K562 (cell line): ENCODE measurements around the gene NEURL1B. TPM values are rescaled to one million over a fixed set of nuclear protein-coding genes. Genes with fewer than 3 reads are reported as not detected.

Experiments
- ATAC-seq: fragments of 200-7000 bp; cut with Tn5 transposase; 3 replicates; pipeline ENCODE4 v1.9.1; 2020; ENCODE audit warnings: moderate library complexity
- BruUV-seq: library from RNA; stranded (reverse); fragments of 400-500 nt; replicated peaks from 2 replicates; lab custom pipeline; 2021; lab: Mats Ljungman, UMichigan
- CTCF ChIA-PET: fragments of 300-600 bp; formaldehyde crosslinking; extraction: SDS; loops from one replicate; lab custom pipeline; 2021; ENCODE audit warnings: low intra/inter-chr PET ratio; lab: Yijun Ruan, JAX
- POLR2A ChIA-PET: fragments of 300-600, 350-650 bp; sonication (Branson Sonifier 250); formaldehyde crosslinking; extraction: SDS; loops from one replicate; lab custom pipeline; 2021; ENCODE audit warnings: antibody characterized with exemption, inconsistent platforms; lab: Yijun Ruan, JAX
- DNase-seq, 4 experiments: peaks; one replicate each; pipeline versions ENCODE4 v3.0.0 to v3.0.0-alpha.2; 2011 to 2018; ENCODE audit warnings: low spot score in 3 of 4, mixed read lengths in 3 of 4; ENCODE audit errors: extremely low read depth in 1 of 4
- FAIRE-seq: peaks from 2 replicates; lab custom pipeline; 2011; peaks lifted over from hg19 to GRCh38; lab: Jason Lieb, UNC
- H2AFZ ChIP-seq: 2 replicates; pipeline ENCODE4 v1.6.0; 2011; ENCODE audit warnings: low read depth, low read length, control low read depth, inconsistent platforms
- H3K27ac ChIP-seq: fragments of 200-600 bp; 3 replicates; pipeline ENCODE4 v1.8.0; 2011; ENCODE audit warnings: low read depth, mild to moderate bottlenecking, control low read depth, inconsistent platforms, low read length, moderate library complexity, mixed read lengths; ENCODE audit errors: extremely low read depth
- H3K27me3 ChIP-seq, 2 experiments: fragments of 300-600 bp in 1 of 2; 2 replicates in 1 of 2; 3 replicates in 1 of 2; pipeline versions ENCODE4 v1.6.0 to v1.8.0; 2011; ENCODE audit warnings: inconsistent platforms in 2 of 2, low read length in 2 of 2, mild to moderate bottlenecking in 1 of 2, mixed read lengths in 1 of 2, moderate library complexity in 1 of 2; ENCODE audit not compliant: control insufficient read depth in 2 of 2, insufficient read depth in 2 of 2
- H3K36me3 ChIP-seq: fragments of 300-600 bp; 3 replicates; pipeline ENCODE4 v1.8.0; 2011; ENCODE audit warnings: mild to moderate bottlenecking, low read length, inconsistent platforms; ENCODE audit not compliant: control insufficient read depth, insufficient read depth
- H3K4me1 ChIP-seq, 2 experiments: fragments of 200-600 bp in 1 of 2; replicated peaks in 1 of 2; 2 replicates in 1 of 2; 3 replicates in 1 of 2; pipeline versions ENCODE4 v1.5.1 to v1.8.0; 2011; ENCODE audit warnings: inconsistent platforms in 2 of 2, low read length in 2 of 2, mild to moderate bottlenecking in 1 of 2, mixed read lengths in 1 of 2, moderate library complexity in 1 of 2; ENCODE audit not compliant: control insufficient read depth in 2 of 2, insufficient read depth in 2 of 2
- H3K4me2 ChIP-seq: 2 replicates; pipeline ENCODE4 v1.6.1; 2011; ENCODE audit warnings: low read length, control low read depth, inconsistent platforms, mixed read lengths; ENCODE audit not compliant: insufficient read depth
- H3K4me3 ChIP-seq: fragments of 200-600 bp; sonication (generic), shearing (Covaris generic); 2 replicates; pipeline ENCODE4 v1.5.1; 2016; ENCODE audit warnings: control low read depth, inconsistent platforms
- H3K79me2 ChIP-seq: fragments of 200-600 bp; 3 replicates; pipeline ENCODE4 v1.8.0; 2011; ENCODE audit warnings: low read length, inconsistent platforms; ENCODE audit not compliant: control insufficient read depth, insufficient read depth
- H3K9ac ChIP-seq, 2 experiments: 2 replicates each; pipeline versions ENCODE4 v1.6.0 to v1.6.1; 2011; ENCODE audit warnings: low read depth in 2 of 2, low read length in 2 of 2, control low read depth in 1 of 2, inconsistent platforms in 1 of 2, mild to moderate bottlenecking in 1 of 2, mixed read lengths in 1 of 2; ENCODE audit not compliant: insufficient read depth in 1 of 2
- H3K9me1 ChIP-seq: one replicate; pipeline ENCODE4 v1.6.0; 2011; ENCODE audit warnings: inconsistent platforms, mild to moderate bottlenecking, low read length, moderate library complexity; ENCODE audit not compliant: control insufficient read depth, insufficient read depth
- H3K9me3 ChIP-seq: replicated peaks from 2 replicates; pipeline ENCODE4 v1.5.1; 2011; ENCODE audit warnings: low read depth, low read length, inconsistent platforms; ENCODE audit not compliant: control insufficient read depth, insufficient read depth
- H4K20me1 ChIP-seq: replicated peaks from 2 replicates; pipeline ENCODE4 v1.6.1; 2011; ENCODE audit warnings: low read length, inconsistent platforms, mixed read lengths; ENCODE audit not compliant: control insufficient read depth, insufficient read depth
- BCOR ChIP-seq: fragments of 450-650 bp; IDR thresholded peaks from 2 replicates; pipeline ENCODE4 v1.6.1; 2016
- C11orf30 ChIP-seq: fragments of 450-650 bp; IDR thresholded peaks from 2 replicates; pipeline ENCODE4 v1.6.1; 2016; ENCODE audit warnings: low read depth, mild to moderate bottlenecking
- MAFG ChIP-seq: fragments of 450-650 bp; conservative IDR thresholded peaks from 2 replicates; pipeline ENCODE4 v1.6.1; 2016; ENCODE audit warnings: missing genetic modification characterization, missing compliant biosample characterization
- RBM25 ChIP-seq: fragments of 200-400 bp; formaldehyde crosslinking; IDR thresholded peaks from 2 replicates; pipeline ENCODE4 v1.6.1; 2018; ENCODE audit warnings: low read length, low read depth, moderate library complexity; ENCODE audit not compliant: severe bottlenecking
- U2AF1 ChIP-seq: fragments of 200-400 bp; formaldehyde crosslinking; optimal IDR thresholded peaks from 2 replicates; pipeline ENCODE3; 2017; ENCODE audit warnings: mild to moderate bottlenecking, low read depth, low read length, moderate library complexity
- WHSC1 ChIP-seq: IDR thresholded peaks from one replicate; pipeline ENCODE4 v1.6.1; 2012; ENCODE audit warnings: low read length, control low read depth, inconsistent platforms
- ZKSCAN1 ChIP-seq: fragments of 150-350 bp; IDR thresholded peaks from 2 replicates; pipeline ENCODE4 v1.6.1; 2016; ENCODE audit warnings: low read depth, low read length
- ZNF316 ChIP-seq: fragments of 450-650 bp; IDR thresholded peaks from 2 replicates; pipeline ENCODE4 v1.6.1; 2016
- ZNF609 ChIP-seq: sonication (generic); formaldehyde crosslinking; IDR thresholded peaks from 2 replicates; pipeline ENCODE4 v1.8.1; 2023; ENCODE audit warnings: missing genetic modification reagents, mild to moderate bottlenecking, borderline replicate concordance
- ZNF717 ChIP-seq: fragments of 250-450 bp; sonication (Bioruptor Pico); IDR thresholded peaks from 2 replicates; pipeline ENCODE4 v1.5.0; 2021
- WGBS: fragments of 100-300 bp; shearing (Covaris generic); methylation state at CpG from one replicate; pipeline ENCODE4 v1.1.6; 2016; ENCODE audit warnings: low coverage, mixed read lengths; ENCODE audit not compliant: insufficient coverage; ENCODE audit errors: missing lambda C conversion rate; 5-methylcytosine and 5-hydroxymethylcytosine counted together
- in situ Hi-C: fragments of 300-500 bp; cut with MboI; formaldehyde crosslinking; loops from 4 replicates; pipeline ENCODE4 v1.15.0; 2018; ENCODE audit warnings: inconsistent platforms, mixed read lengths
- intact Hi-C: fragments of 100-400 bp; cut with micrococcal nuclease; formaldehyde crosslinking; loops from 2 replicates; pipeline ENCODE4 v1.14.2; 2022
- polyA plus RNA-seq, 8 experiments: library from polyadenylated mRNA; depleted of rRNA in 4 of 8; stranded (reverse) in 5 of 8; unstranded in 3 of 8; fragments of >200 nt; fragmentation: Nextera tagmentation in 2 of 8; fragmentation: Illumina TruSeq in 1 of 8; extraction: Ambion mirVana in 2 of 8; extraction: Trizol in 1 of 8; gene quantifications; 2 replicates each; pipeline versions ENCODE4 v1.2.1 to v1.2.3, GENCODE V29; 2011 to 2014; ENCODE audit warnings: inconsistent platforms in 1 of 8, missing spikeins in 1 of 8
- total RNA-seq, 7 experiments: library from RNA; depleted of rRNA in 6 of 7; stranded (reverse); fragments of >200 nt in 6 of 7; fragmentation: Illumina TruSeq in 2 of 7; extraction: Trizol in 2 of 7; gene quantifications; 2 replicates each; pipeline versions ENCODE4 v1.2.1 to v1.2.3, GENCODE V29; 2011 to 2021; ENCODE audit warnings: low replicate concordance in 1 of 7

Gene NEURL1B
- total and polyA plus RNA-seq, 9 of the 15 experiments (the other 6 are each of a cell fraction or from before 2014, with no cell fraction given), result 0.04 TPM; not detected in 8

- FAIRE-seq, result no peak
- no TSS peak for BruUV-seq
- peaks cover 8% of the 10 kb centered on the region; the same call in 1 of the 2 replicates for H4K20me1 ChIP-seq
Measured at GRCh38 chr5:172594867-172595466, 46.1 kb upstream of the NEURL1B start.

DNA sequence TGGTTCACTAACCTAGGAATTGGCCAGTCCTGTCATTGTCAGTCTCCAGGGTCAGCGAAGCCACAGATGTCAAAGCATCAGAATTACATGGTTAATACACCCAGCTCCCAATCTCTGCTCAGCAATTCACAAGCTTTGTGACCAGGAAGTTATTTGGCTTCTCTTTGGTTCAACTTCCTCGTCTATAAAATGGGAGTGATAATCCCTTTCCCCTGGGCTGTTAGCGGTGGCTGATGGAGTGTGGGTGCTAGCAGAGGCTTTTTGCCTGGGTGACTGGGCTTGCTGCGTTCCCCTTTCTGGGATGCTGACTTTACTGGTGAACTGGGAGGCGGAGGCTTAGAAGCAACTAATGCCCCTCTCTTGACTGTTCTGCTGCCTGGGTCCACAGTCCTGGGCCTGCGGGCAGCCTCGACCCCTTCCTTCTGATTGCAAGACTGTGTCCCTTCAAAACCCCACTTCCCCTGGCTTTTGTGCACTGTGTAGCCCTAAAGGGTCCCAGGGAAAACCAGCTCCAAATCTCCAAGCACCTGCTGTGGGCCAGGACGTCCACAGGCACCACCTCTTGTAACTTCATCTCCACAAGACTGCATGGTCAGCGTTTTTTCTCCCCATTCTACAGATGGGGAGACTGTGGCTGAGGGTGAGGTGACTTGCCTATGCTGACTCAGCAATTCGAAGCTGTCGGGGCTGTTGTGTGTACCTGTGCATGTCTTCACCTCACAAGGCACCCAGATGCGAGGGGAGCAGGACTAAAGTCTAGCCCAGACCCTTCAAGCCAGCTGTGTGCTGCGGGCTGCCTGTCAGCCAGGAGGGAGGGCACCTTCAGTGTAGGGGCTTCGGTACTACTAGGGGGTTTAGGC is 45.2 kb upstream of the NEURL1B start:
- Histone ChIP-seq H3K9me1 (no peaks in the 10 kb centered on the region), H3K27me3 (peaks cover 13 to 59% of the 10 kb centered on the region in 2 experiments), H3K4me1 (no peaks in the 10 kb centered on the region), H3K9ac (no peak overlapping the region), H3K4me3 (no peak overlapping the region), H3K27ac (no peak overlapping the region), H3K9me3 (no peaks in the 10 kb centered on the region), H2AFZ (no peak overlapping the region), H3K4me2 (no peak overlapping the region), H3K79me2 (no peaks in the 10 kb centered on the region), H3K36me3 (no peaks in the 10 kb centered on the region), H4K20me1 (peaks cover 8% of the 10 kb centered on the region; the same call in 1 of the 2 replicates)
- intact Hi-C loops (no loop called here), in situ Hi-C loops (no loop called here)
- no TSS peak for BruUV-seq
- DNase-seq (no peak), FAIRE-seq (no peak), ATAC-seq (no peak)
- CTCF ChIA-PET, result no interaction called here
- POLR2A ChIA-PET, result interaction anchor here (0.7 kb wide), 2 partner anchors 972 to 1207 kb away, joined by 4 read pairs; no protein-coding TSS in a partner anchor
- WGBS, result 1% methylated on average over 14 of the region's 14 CpGs
- no peak for TF ChIP-seq WHSC1
- TF ChIP-seq ZNF717 (CRISPR knock-in tag), result no peak
- peak; percentile 94 for TF ChIP-seq MAFG
- no peak for TF ChIP-seq ZNF609
- peak; percentile 98 for TF ChIP-seq ZNF316
- TF ChIP-seq C11orf30, result peak; percentile 94
- no peak for TF ChIP-seq U2AF1
- peak; percentile 28 for TF ChIP-seq RBM25
- peak; percentile 17; the same call in 1 of the 2 replicates for TF ChIP-seq BCOR

More at GRCh38 chr5:172594867-172595466, 46.1 kb upstream of the NEURL1B start:
- intact Hi-C loops (no loop called here), in situ Hi-C loops (no loop called here)
- H3K4me3 ChIP-seq, result no peak overlapping the region
- no peak for TF ChIP-seq RBM25
- TF ChIP-seq ZKSCAN1, result 0 out of 2 replicates have a peak, but pooled peaks have one; percentile 15
- no peaks in the 10 kb centered on the region for H3K79me2 ChIP-seq
- no peak for DNase-seq
- no peak overlapping the region for H2AFZ ChIP-seq
- no peak overlapping the region for H3K27ac ChIP-seq
- no peaks in the 10 kb centered on the region for H3K4me1 ChIP-seq
- whole genome bisulfite sequencing, result 3% methylated on average over 9 of the region's 9 CpGs
- H3K36me3 ChIP-seq, result no peaks in the 10 kb centered on the region
- ChIA-PET CTCF (no interaction called here), POLR2A (interaction anchor here (0.7 kb wide), 1 partner anchor 1206 kb away, joined by 4 read pairs; no protein-coding TSS in a partner anchor)
- peaks cover 13 to 58% of the 10 kb centered on the region in 2 experiments for H3K27me3 ChIP-seq
- no peaks in the 10 kb centered on the region for H3K9me1 ChIP-seq
- H3K9me3 ChIP-seq, result no peaks in the 10 kb centered on the region
- no peak for ATAC-seq
- no peak overlapping the region for H3K9ac ChIP-seq
- no peak overlapping the region for H3K4me2 ChIP-seq
